ENCODE measurements around the gene ST6GAL2.

Gene ST6GAL2

DNA sequence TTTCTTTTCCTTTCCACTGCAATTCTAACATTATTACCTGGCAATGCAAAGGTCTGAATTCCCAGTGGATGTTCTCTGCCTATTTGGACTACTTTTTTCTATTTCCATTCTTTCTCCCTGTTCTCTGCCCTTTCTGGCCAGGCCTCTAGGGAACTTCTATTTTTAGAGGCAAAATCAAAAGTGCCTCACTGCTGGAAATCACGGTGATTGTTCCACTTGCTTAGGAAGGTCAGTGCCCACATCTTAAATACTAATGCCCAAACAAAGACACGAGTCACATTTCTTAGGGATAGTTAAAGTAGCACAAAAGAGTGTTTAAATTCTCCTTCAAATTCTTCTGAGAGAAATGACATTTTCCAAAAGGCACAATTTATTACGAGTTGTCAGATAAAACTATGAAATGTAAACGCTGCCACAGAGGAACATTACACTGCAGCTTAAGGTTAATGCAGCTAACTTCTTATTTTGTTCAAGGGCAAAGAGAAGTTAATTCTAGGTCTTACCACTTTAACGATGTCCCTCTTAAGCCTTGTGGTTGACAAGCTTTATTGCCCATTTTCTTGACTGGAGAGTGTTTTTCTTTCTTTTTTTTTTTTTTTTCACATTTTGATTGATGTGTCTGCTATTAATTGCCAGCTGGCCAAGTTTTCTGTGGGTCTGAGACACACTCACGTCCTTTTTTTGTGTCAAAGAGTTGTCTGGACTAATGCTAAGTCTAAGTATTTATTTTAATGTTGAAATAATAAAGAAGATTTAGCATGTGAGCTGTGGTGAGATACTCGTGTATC lies 34.7 kb downstream of the ST6GAL2 start:
- no peak overlapping the region for H3K4me3 ChIP-seq (ENCODE audit: low read length)
- TF ChIP-seq ZNF274 (IDR thresholded peaks at IDR 0.05; ENCODE audit: low read depth, low read length): no peak

- no peak for TF ChIP-seq ZNF274 (IDR thresholded peaks at IDR 0.05; ENCODE audit: low read depth, low read length)
- H3K4me3 ChIP-seq (ENCODE audit: low read length): no peak overlapping the region
Measured at GRCh38 chr2:106849253-106849652, 36.7 kb downstream of the ST6GAL2 start.

DNA sequence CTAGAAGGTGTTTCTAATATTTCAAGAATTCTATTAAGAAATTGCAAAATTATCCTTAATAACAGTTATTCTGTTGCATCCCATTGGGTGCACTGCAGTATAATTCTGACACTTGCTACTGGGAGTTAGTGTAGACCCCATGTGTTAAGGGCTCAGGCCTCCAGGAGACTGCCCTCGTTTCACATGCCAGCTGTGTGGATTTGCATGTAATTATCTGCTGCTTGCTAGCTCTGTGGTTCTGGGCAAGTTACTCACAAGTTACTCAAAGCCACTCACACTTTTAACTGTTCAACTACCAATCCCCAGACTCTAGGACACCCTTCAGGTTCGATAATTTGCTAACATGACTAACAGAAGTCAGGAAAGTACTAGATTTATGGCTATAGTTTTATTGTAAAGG lies 38.6 kb downstream of the ST6GAL2 start:
- TF ChIP-seq ZNF274 (IDR thresholded peaks at IDR 0.05; ENCODE audit: low read depth, low read length): no peak
- no peak overlapping the region for H3K4me3 ChIP-seq (ENCODE audit: low read length)

GRCh38 chr2:106845716-106846115 lies 40.3 kb downstream of the ST6GAL2 start:
- TF ChIP-seq ZNF274 (IDR thresholded peaks at IDR 0.05; ENCODE audit: low read depth, low read length): no peak
- H3K4me3 ChIP-seq (ENCODE audit: low read length): no peak overlapping the region

DNA sequence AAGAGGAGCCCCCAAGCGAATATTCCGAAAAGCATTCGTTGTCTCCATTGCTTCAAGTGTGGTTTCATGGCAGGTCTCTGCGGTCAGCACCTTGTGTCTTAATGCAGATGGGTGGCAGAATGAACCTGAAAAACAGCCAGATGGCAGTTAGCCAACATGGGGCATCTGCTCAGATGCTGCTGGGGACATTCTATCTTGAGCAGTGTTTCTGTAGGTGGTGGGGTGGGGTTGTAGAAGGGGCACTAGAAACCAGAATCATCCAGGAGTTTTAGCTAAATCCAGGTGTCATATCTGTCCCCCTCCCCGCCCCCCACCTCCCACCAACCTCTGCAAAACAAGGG lies 42.1 kb downstream of the ST6GAL2 start:
- no peak for TF ChIP-seq ZNF274 (IDR thresholded peaks at IDR 0.05; ENCODE audit: low read depth, low read length)
- no peak overlapping the region for H3K4me3 ChIP-seq (ENCODE audit: low read length)

DNA sequence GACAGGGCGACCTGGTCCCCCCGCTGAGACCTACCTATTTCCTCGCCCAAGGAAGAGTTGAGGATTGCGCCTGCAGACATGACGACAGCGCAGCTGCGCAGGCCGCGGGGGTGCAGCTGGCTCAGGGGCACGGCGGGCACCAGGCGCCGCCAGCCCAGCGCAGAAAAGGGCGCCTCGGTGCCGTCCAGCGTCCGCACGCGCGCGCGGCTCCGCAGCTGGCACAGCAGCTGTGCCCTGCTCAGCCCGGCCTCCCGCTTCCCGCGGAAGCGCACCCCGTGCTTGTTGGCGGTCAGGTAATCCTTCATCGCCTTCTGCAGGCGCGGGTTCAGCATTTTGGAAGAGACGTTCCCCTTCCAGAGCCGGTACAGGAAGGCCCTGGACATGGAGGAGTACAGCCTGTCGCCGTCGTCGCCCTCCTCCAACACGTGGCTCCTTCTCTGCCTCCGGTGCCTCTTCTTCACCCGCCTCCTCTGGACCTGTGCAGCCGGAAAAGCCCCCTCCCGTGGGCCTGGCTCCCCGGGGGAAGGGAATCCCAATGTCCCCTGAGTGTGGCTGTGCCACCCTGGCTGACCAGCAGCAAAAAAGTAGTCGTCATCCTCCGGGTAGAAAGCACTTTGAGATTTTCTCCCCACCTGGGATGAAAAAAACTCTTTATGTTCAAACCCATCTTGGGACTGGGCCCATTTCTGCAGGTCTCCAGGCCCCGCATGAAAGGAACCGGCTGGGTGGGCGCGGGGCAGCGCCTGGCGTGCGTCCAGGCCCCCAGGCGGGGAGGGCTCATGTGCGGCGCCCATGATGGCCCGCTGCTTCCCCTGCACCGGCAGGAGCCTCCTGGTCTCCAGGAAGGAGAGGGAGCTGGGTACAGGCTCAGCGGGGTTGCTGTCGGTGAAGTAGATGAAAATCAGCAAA lies 42.7 kb downstream of the ST6GAL2 start:
- TF ChIP-seq ZNF274 (IDR thresholded peaks at IDR 0.05; ENCODE audit: low read depth, low read length): no peak
- no peak overlapping the region for H3K4me3 ChIP-seq (ENCODE audit: low read length)

DNA sequence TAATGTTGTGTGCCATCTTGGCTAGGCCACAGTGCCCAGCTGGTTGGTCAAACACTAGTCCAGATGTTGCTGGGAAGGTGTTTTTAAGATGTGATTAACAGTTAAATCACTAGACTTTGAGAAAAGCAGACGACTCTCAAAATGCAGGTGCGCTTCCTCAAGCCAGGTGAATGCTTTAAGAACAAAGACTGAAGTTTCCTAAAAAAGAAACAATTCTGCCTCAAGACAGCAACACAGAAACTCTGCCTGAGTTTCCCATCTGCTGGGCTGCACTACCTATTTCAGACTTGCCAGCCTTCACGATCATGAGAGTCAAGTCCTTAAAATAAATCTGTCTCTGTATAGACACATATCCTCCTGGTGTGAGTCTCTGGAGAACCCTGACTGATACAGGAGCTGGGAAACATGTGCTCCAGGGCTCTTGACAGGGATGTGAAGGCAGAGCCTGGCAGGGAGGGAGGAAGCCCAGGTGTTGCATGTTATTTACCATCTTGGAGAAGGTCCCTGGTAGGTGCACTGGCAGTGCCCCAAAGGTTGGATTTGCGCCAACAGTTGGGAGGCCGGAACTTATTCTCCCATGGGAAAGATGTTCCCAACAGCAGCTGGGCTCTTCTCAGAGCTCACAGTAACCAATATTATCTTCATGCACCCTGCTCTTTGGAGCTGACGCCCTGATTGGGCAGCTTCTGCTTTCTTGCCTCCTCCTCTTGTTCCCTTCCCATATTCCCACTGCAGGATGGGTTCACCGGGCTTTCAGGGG lies 43.9 kb downstream of the ST6GAL2 start:
- no peak for TF ChIP-seq ZNF274 (IDR thresholded peaks at IDR 0.05; ENCODE audit: low read depth, low read length)

DNA sequence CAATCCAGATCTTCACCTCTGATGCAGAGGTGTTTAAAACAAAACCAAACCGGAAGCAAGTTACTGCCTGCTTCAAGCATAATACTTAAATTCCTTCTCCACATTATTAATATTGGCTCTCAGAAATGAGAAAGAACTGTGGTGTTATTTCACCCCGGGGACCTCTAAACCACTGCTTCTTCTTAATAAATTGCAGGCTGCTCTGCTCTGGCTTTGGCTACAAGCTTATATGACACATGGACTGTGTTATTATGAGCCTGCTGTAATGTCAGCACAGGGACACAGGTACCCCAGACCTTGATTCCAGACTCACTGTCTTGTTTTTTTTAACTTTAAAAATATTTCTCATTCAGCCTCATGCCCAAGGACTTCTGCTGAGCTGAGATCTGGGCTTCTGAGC lies 45.1 kb downstream of the ST6GAL2 start:
- no peak for TF ChIP-seq ZNF274 (IDR thresholded peaks at IDR 0.05; ENCODE audit: low read depth, low read length)
- H3K4me3 ChIP-seq (ENCODE audit: low read length): no peak overlapping the region

More for the DNA sequence above, 43.9 kb downstream of the ST6GAL2 start:
- no peak overlapping the region for H3K4me3 ChIP-seq (ENCODE audit: low read length)

GRCh38 chr2:106839849-106840595 lies 45.9 kb downstream of the ST6GAL2 start:
- no peak for TF ChIP-seq ZNF274 (IDR thresholded peaks at IDR 0.05; ENCODE audit: low read depth, low read length)
- H3K4me3 ChIP-seq (ENCODE audit: low read length): no peak overlapping the region

DNA sequence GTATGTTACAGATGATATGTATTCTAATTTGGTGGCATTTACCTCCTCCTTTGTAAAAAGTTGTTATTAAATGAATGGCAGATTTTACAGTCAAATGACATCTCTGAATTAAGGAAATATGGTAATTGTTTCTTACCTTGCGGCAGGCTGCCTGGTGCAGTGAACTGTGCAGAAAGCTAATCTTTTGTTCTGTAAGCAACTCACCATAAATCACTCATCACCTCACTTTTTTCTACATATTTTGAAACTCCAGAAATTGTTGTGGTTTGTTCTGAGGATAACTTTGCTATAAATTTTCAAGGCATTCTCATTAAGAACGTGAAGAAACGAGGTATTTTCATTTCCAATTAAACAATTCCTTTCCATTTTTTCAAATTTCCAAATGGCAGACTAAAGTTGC lies 52.7 kb downstream of the ST6GAL2 start:
- no peak for TF ChIP-seq ZNF274 (IDR thresholded peaks at IDR 0.05; ENCODE audit: low read depth, low read length)
- no peak overlapping the region for H3K4me3 ChIP-seq (ENCODE audit: low read length)

DNA sequence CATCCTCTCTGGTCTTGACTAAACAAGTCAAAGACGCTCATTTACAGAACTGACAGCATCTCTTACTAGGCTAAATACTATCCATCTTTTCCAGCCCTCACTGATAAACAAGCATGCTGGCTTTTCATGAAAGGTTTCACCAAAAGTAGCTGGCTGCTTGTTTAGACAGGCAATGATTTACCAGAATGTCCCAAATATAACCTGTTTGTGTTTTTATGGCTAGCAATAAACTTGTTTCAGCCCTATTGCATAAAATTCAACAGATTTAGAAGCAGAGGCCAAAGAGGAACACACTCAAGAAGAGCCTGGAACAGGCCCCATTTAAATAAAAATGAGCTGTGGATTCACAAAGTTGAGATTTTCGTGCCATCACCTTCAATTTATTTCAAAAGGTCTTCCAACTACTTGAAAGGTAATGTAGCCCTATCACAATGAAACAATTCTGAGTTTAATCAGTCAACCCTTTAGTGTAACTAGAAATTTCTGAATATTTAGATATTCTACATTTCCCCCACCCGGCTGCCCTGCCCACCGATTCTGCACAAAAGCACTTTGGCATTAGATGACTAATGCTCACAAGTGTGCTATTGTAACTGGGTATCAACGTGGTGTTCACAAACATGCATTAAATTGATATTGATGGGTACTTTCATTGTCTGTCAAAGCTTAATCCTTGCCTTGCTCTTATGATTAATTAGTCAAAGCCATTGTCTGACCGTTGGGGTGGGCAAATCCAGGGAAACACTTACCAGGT lies 54.0 kb downstream of the ST6GAL2 start:
- no peak for TF ChIP-seq ZNF274 (IDR thresholded peaks at IDR 0.05; ENCODE audit: low read depth, low read length)
- no peak overlapping the region for H3K4me3 ChIP-seq (ENCODE audit: low read length)

- no peak for TF ChIP-seq ZNF274 (IDR thresholded peaks at IDR 0.05; ENCODE audit: low read depth, low read length)
- no peak overlapping the region for H3K4me3 ChIP-seq (ENCODE audit: low read length)
Measured at GRCh38 chr2:106831241-106831640, 54.7 kb downstream of the ST6GAL2 start.

- H3K4me3 ChIP-seq (ENCODE audit: low read length): no peak overlapping the region
- no peak for TF ChIP-seq ZNF274 (IDR thresholded peaks at IDR 0.05; ENCODE audit: low read depth, low read length)
Measured at GRCh38 chr2:106830191-106830590, 55.8 kb downstream of the ST6GAL2 start.

Data from GM08714 (cell line).